Natural killer cell treated with Interleukin-12 subunit alpha and Interleukin-12 subunit beta and Interleukin-15 and Interleukin-18, amount 100 ng/mL, for 72 hours (primary cell): ENCODE data around the gene RPS6KA1. TPM values are rescaled to one million over a fixed set of nuclear protein-coding genes. Genes with fewer than 3 reads are reported as not detected.
"Not testable (repeated sequence)": the region's sequence is repeated elsewhere in the genome, so short reads cannot be mapped to it uniquely, and the experiment has no call there.

Source experiments
- ATAC-seq, 2 donors: fragments of 150-1000 bp; cut with Tn5 transposase in 1 of 2; sonication (Bioruptor Pico), chemical (Tn5 transposase) in 1 of 2; 2 replicates each; pipeline ENCODE4 v1.10.0; 2021
- DNase-seq: peaks from one replicate; pipeline ENCODE4 v3.0.0; 2022; ENCODE audit warnings: low spot score
- H3K27ac Mint-ChIP-seq, 2 donors: 1 replicate in 1 of 2; 2 replicates in 1 of 2; pipeline ENCODE4 v1.8.0; 2022; ENCODE audit warnings: mixed read lengths in 2 of 2, mild to moderate bottlenecking in 1 of 2, moderate library complexity in 1 of 2
- H3K27me3 Mint-ChIP-seq, 2 donors: 1 replicate in 1 of 2; 2 replicates in 1 of 2; pipeline ENCODE4 v1.8.0; 2022; ENCODE audit warnings: mixed read lengths in 2 of 2
- H3K36me3 Mint-ChIP-seq: one replicate; pipeline ENCODE4 v1.8.0; 2022; ENCODE audit warnings: mixed read lengths
- H3K4me1 Mint-ChIP-seq, 2 donors: 1 replicate in 1 of 2; 2 replicates in 1 of 2; pipeline ENCODE4 v1.8.0; 2022; ENCODE audit warnings: low read depth in 2 of 2, mixed read lengths in 2 of 2, mild to moderate bottlenecking in 1 of 2
- H3K4me3 Mint-ChIP-seq: one replicate; pipeline ENCODE4 v1.8.0; 2022; ENCODE audit warnings: mixed read lengths
- H3K9me3 Mint-ChIP-seq: 2 replicates; pipeline ENCODE4 v1.8.0; 2022; ENCODE audit warnings: mixed read lengths
- total RNA-seq, 2 donors: library from RNA; stranded (reverse); gene quantifications; one replicate each; pipeline ENCODE4 v1.2.3, GENCODE V29; 2022

Gene RPS6KA1
- total RNA-seq, 2 donors from 2014 or later: 324 to 369 TPM

- Mint-ChIP-seq H3K4me1 (peaks cover 58 to 61% of the 10 kb centered on the region in 2 donors), H3K27ac (peak overlapping the region; percentile 87 to 96), H3K4me3 (peak overlapping the region; percentile 43), H3K27me3 (no peaks in the 10 kb centered on the region), H3K36me3 (peaks cover 13% of the 10 kb centered on the region), H3K9me3 (no peaks in the 10 kb centered on the region)
- DNase-seq (peak; percentile 59), ATAC-seq (no peak)
Measured at GRCh38 chr1:26579681-26580111, 50.1 kb downstream of the RPS6KA1 start.

DNA sequence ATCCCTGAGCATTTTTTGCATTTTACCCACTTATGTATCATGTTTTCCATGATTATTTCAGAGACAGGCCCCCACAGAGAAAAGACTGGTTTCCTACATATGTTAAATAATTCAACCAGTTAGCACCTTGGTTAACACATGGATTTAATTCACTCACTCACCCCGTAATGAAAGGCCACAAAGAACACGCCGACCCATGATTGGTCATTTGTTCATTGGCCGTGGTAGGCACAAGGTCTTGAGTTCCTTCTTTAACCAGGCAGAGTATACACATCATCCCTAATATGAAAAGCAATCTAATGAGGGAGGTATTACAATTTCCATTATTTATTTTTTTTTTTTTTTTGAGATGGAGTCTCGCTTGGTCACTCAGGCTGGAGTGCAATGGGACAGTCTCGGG lies 50.6 kb downstream of the RPS6KA1 start:
- H3K4me1 Mint-ChIP-seq: peaks cover 53 to 57% of the 10 kb centered on the region in 2 donors
- H3K36me3 Mint-ChIP-seq: peaks cover 10% of the 10 kb centered on the region
- peak in 1 of 2 donors; percentile 34 for ATAC-seq
- H3K9me3 Mint-ChIP-seq: no peaks in the 10 kb centered on the region
- DNase-seq: no peak
- H3K27ac Mint-ChIP-seq: peak overlapping the region; percentile 87 to 96
- peak overlapping the region; percentile 43 for H3K4me3 Mint-ChIP-seq
- no peaks in the 10 kb centered on the region for H3K27me3 Mint-ChIP-seq

GRCh38 chr1:26581287-26581651 lies 51.7 kb downstream of the RPS6KA1 start:
- Mint-ChIP-seq H3K9me3 (no peaks in the 10 kb centered on the region), H3K4me1 (peaks cover 45 to 47% of the 10 kb centered on the region in 2 donors), H3K27ac (peak overlapping the region; percentile 87 to 96), H3K27me3 (no peaks in the 10 kb centered on the region), H3K36me3 (peaks cover under 1% of the 10 kb centered on the region), H3K4me3 (peak overlapping the region; percentile 81)
- ATAC-seq (no peak), DNase-seq (no peak)

DNA sequence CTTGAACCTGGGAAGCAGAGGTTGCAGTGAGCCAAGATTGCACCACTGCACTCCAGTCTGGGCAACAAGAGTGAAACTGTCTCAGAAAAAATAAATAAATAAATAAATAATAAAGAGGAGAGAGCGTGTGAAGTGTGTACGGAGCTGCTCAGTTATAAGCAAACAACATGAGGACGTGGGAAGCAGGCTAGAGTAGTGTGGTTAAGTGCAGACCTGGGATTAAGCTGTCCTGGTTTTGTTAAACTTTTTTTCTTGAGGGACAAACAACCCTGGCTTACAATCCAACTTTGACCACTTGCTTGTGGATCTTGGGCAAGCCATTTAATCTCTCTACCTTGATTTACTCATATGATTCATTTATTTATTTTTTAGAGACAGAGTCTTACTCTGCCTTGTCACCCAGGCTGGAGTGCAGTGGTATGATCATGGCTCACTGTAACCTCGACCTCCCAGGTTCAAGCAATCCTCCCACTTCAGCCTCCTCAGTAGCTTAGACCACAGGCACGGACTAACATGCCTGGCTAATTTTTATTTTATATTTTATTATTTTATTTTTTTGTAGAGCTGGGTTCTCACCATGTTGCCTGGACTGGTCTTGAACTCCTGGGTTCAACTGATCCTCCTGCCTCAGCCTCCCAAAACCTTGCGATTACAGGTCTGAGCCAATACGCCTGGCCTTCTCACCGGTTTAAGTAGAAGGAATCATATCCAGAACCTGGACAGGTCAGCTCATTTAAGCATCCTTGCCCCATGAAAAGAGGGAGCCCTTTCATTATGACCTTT lies 52.7 kb downstream of the RPS6KA1 start:
- no peaks in the 10 kb centered on the region for H3K27me3 Mint-ChIP-seq
- peak overlapping the region; percentile 75 for H3K4me3 Mint-ChIP-seq
- peak overlapping the region; percentile 87 to 93 for H3K27ac Mint-ChIP-seq

DNA sequence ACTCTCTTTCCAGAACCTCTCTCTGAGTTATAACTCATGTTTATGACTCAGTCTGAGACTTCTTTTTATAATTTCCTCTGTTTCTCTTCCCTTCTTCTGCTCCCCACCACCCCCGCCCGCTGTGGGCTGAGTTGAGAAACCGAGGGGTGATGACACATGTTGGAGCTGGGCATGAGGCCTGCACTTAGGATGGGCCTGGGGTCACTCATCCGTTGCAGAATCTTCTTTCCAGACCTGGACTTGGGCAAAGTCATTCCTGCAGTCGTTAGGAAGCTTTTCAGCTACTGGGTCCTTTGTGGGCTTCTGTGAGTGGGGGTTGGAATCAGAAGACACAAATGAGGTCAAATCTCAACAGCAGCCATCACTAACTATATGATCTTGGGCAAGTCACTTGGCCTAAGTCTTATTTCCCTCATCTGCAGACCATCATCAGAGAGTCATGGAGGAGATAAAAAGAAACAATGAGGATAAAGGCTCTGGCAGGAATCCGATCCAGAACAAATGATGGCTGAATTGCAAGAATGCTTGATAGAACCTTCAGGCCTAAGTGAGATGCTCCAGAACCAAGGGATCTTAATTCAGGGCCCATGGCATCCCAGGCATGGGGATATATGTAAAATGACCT lies 53.4 kb downstream of the RPS6KA1 start:
- H3K27me3 Mint-ChIP-seq: no peaks in the 10 kb centered on the region
- DNase-seq (peak; percentile 75), ATAC-seq (peak; percentile 77 to 85)
- peak overlapping the region; percentile 82 to 93 for H3K27ac Mint-ChIP-seq
- peak overlapping the region; percentile 75 for H3K4me3 Mint-ChIP-seq
- peaks cover 36 to 41% of the 10 kb centered on the region in 2 donors for H3K4me1 Mint-ChIP-seq
- H3K36me3 Mint-ChIP-seq: no peaks in the 10 kb centered on the region
- H3K9me3 Mint-ChIP-seq: no peaks in the 10 kb centered on the region

More for the DNA sequence above, 52.7 kb downstream of the RPS6KA1 start:
- H3K4me1 Mint-ChIP-seq: peaks cover 41 to 45% of the 10 kb centered on the region in 2 donors
- ATAC-seq (no peak), DNase-seq (no peak)
- no peaks in the 10 kb centered on the region for H3K36me3 Mint-ChIP-seq
- no peaks in the 10 kb centered on the region for H3K9me3 Mint-ChIP-seq

- H3K4me3 Mint-ChIP-seq: no peak overlapping the region
- peak overlapping the region; percentile 82 to 93 for H3K27ac Mint-ChIP-seq
- peak in 1 of 2 donors; percentile 8 for ATAC-seq
- no peaks in the 10 kb centered on the region for H3K27me3 Mint-ChIP-seq
- no peak for DNase-seq
- H3K9me3 Mint-ChIP-seq: no peaks in the 10 kb centered on the region
- H3K36me3 Mint-ChIP-seq: peaks cover under 1% of the 10 kb centered on the region
- H3K4me1 Mint-ChIP-seq: peaks cover 31 to 36% of the 10 kb centered on the region in 2 donors
Measured at GRCh38 chr1:26583646-26584485, 54.3 kb downstream of the RPS6KA1 start.

DNA sequence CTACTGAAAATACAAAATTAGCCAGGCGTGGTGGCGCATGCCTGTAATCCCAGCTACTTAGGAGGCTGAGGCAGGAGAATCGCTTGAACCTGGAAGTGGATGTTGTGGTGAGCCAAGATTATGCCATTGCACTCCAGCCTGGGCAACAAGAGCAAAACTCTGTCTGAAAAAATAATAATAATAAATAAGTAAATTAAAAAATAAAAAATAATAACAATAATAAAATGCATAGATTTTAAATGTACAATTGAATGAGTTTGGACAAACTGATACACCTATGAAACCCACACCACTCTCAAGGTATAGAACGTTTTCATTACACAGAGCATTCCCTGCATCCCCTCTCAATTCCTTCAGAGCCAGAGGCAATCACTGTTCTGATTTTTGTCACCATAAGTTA lies 55.0 kb downstream of the RPS6KA1 start:
- H3K4me3 Mint-ChIP-seq, H3K36me3 Mint-ChIP-seq, ATAC-seq, H3K27ac Mint-ChIP-seq, DNase-seq, H3K9me3 Mint-ChIP-seq, H3K27me3 Mint-ChIP-seq: not testable (repeated sequence)
- peaks cover 27 to 30% of the 10 kb centered on the region in 2 donors for H3K4me1 Mint-ChIP-seq

GRCh38 chr1:26585471-26585870 lies 55.9 kb downstream of the RPS6KA1 start:
- DNase-seq: no peak
- Mint-ChIP-seq H3K27ac (no peak overlapping the region), H3K4me1 (peaks cover 20 to 22% of the 10 kb centered on the region in 2 donors), H3K36me3 (peaks cover 5% of the 10 kb centered on the region), H3K9me3 (no peaks in the 10 kb centered on the region), H3K27me3 (no peaks in the 10 kb centered on the region), H3K4me3 (no peak overlapping the region)
- no peak for ATAC-seq

GRCh38 chr1:26593385-26593784 lies 63.8 kb downstream of the RPS6KA1 start:
- Mint-ChIP-seq H3K4me3 (no peak overlapping the region), H3K4me1 (peaks cover 5 to 7% of the 10 kb centered on the region in 2 donors), H3K27ac (no peak overlapping the region), H3K27me3 (no peaks in the 10 kb centered on the region), H3K36me3 (peaks cover 5% of the 10 kb centered on the region), H3K9me3 (no peaks in the 10 kb centered on the region)
- no peak for ATAC-seq
- no peak for DNase-seq

DNA sequence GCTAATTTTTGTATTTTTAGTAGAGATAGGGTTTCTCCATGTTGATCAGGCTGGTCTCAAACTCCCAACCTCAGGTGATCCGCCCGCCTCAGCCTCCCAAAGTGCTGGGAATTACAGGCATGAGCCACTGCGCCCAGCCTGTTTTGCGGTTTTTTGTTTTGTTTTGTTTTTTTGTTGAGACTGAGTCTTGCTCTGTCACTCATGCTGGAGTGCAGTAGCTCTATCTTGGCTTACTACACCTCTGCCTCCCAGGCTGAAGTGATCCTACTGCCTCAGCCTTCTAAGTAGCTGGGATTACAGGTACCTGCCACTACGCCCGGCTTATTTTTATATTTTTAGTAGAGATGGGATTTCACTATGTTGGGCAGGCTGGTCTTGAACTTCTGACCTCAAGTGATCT lies 65.0 kb downstream of the RPS6KA1 start:
- DNase-seq, H3K4me3 Mint-ChIP-seq, H3K9me3 Mint-ChIP-seq, H3K4me1 Mint-ChIP-seq, ATAC-seq, H3K27ac Mint-ChIP-seq, H3K27me3 Mint-ChIP-seq, H3K36me3 Mint-ChIP-seq: not testable (repeated sequence)

DNA sequence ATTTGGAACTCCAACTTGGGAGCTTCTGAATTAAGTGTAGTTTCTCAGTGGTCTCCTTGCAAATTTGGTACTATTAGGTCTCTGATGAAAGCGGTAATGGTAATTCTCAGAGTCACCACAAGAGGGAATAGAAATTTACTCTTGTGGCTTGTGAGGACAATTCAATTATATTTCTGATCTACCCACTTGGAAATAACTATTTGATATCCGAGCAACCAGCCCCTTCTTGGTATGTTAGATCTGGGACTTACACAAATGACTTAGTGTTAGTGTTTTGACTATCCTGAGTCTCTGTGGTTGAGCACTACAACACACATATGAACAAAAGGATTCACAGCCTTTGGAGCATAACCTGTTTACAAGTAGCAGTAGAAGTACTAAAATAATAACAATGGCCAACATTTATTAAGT lies 68.1 kb downstream of the RPS6KA1 start:
- Mint-ChIP-seq H3K4me1 (peaks cover 15 to 17% of the 10 kb centered on the region in 2 donors), H3K9me3 (no peaks in the 10 kb centered on the region), H3K4me3 (no peak overlapping the region), H3K27ac (no peak overlapping the region), H3K36me3 (no peaks in the 10 kb centered on the region), H3K27me3 (no peaks in the 10 kb centered on the region)
- peak in 1 of 2 donors; percentile 48 for ATAC-seq
- no peak for DNase-seq

GRCh38 chr1:26598890-26599289 lies 69.3 kb downstream of the RPS6KA1 start:
- ATAC-seq (no peak), DNase-seq (no peak)
- peak overlapping the region in 1 of 2 donors; percentile 42 for H3K27ac Mint-ChIP-seq
- peaks cover 15 to 17% of the 10 kb centered on the region in 2 donors for H3K4me1 Mint-ChIP-seq
- no peaks in the 10 kb centered on the region for H3K36me3 Mint-ChIP-seq
- H3K27me3 Mint-ChIP-seq: no peaks in the 10 kb centered on the region
- H3K9me3 Mint-ChIP-seq: no peaks in the 10 kb centered on the region
- H3K4me3 Mint-ChIP-seq: no peak overlapping the region

GRCh38 chr1:26602378-26602959 lies 72.9 kb downstream of the RPS6KA1 start:
- DNase-seq: no peak
- Mint-ChIP-seq H3K4me3 (no peak overlapping the region), H3K27me3 (no peaks in the 10 kb centered on the region), H3K27ac (no peak overlapping the region), H3K9me3 (no peaks in the 10 kb centered on the region), H3K36me3 (no peaks in the 10 kb centered on the region), H3K4me1 (peaks cover 20 to 25% of the 10 kb centered on the region in 2 donors)
- ATAC-seq: no peak
